GM23338 (cell line): ENCODE results near the gene ELFN2. TPM values are rescaled to one million over a fixed set of nuclear protein-coding genes. Genes with fewer than 3 reads are reported as not detected.

Experiments
- ATAC-seq: fragments of 200-7000 bp; cut with Tn5 transposase; 3 replicates; pipeline ENCODE4 v1.9.1; 2020
- DNase-seq: peaks from one replicate; pipeline ENCODE4 v3.0.0-alpha.2; 2015; ENCODE audit warnings: low spot score
- H2AFZ ChIP-seq: fragments of 200-600 bp; sonication (generic); 2 replicates; pipeline ENCODE4 v1.8.0; 2016; ENCODE audit warnings: antibody characterized with exemption, mild to moderate bottlenecking, moderate library complexity
- H3F3A ChIP-seq: fragments of 200-600 bp; sonication (generic); replicated peaks from 2 replicates; pipeline ENCODE4 v1.8.0; 2017; ENCODE audit warnings: antibody characterized with exemption, mixed run types, low read depth
- H3K27ac ChIP-seq: fragments of 200-600 bp; sonication (generic); 2 replicates; pipeline ENCODE4 v1.6.1; 2016; ENCODE audit warnings: low read depth
- H3K27me3 ChIP-seq: fragments of 200-600 bp; sonication (generic); 2 replicates; pipeline ENCODE4 v1.8.0; 2016; ENCODE audit warnings: mild to moderate bottlenecking, mixed run types, moderate library complexity; ENCODE audit not compliant: insufficient read depth
- H3K36me3 ChIP-seq: fragments of 200-600 bp; sonication (generic); 2 replicates; pipeline ENCODE4 v1.8.0; 2016; ENCODE audit warnings: mild to moderate bottlenecking; ENCODE audit not compliant: insufficient read depth
- H3K4me1 ChIP-seq: fragments of 200-600 bp; sonication (generic); 2 replicates; pipeline ENCODE4 v1.8.0; 2016; ENCODE audit warnings: mild to moderate bottlenecking, moderate library complexity; ENCODE audit not compliant: insufficient read depth
- H3K4me2 ChIP-seq: fragments of 200-600 bp; sonication (generic); 2 replicates; pipeline ENCODE4 v1.7.1; 2017; ENCODE audit warnings: mixed run types
- H3K4me3 ChIP-seq: fragments of 200-600 bp; sonication (generic); 2 replicates; pipeline ENCODE4 v1.6.1; 2016; ENCODE audit warnings: mixed run types
- H3K79me2 ChIP-seq: fragments of 200-600 bp; sonication (generic); replicated peaks from 2 replicates; pipeline ENCODE4 v1.8.0; 2017; ENCODE audit warnings: mild to moderate bottlenecking; ENCODE audit not compliant: insufficient read depth
- H3K9me2 ChIP-seq: fragments of 200-600 bp; sonication (generic); 2 replicates; pipeline ENCODE4 v1.8.0; 2017; ENCODE audit not compliant: insufficient read depth
- H4K20me1 ChIP-seq: fragments of 200-600 bp; sonication (generic); replicated peaks from 2 replicates; pipeline ENCODE4 v1.8.0; 2017; ENCODE audit warnings: mild to moderate bottlenecking; ENCODE audit not compliant: insufficient read depth
- H3K27ac Mint-ChIP-seq: 2 replicates; pipeline ENCODE4 v1.8.0; 2020; ENCODE audit warnings: inconsistent platforms, mild to moderate bottlenecking, moderate library complexity, mixed read lengths
- H3K27me3 Mint-ChIP-seq: 3 replicates; pipeline ENCODE4 v1.8.0; 2022; ENCODE audit warnings: low read depth, mild to moderate bottlenecking, moderate library complexity, mixed read lengths, inconsistent platforms; ENCODE audit not compliant: insufficient read depth, poor library complexity
- H3K36me3 Mint-ChIP-seq: 3 replicates; pipeline ENCODE4 v1.8.0; 2021; ENCODE audit warnings: low read depth, mild to moderate bottlenecking, inconsistent platforms, moderate library complexity, mixed read lengths
- H3K4me1 Mint-ChIP-seq: 3 replicates; pipeline ENCODE4 v1.8.0; 2020; ENCODE audit warnings: mild to moderate bottlenecking, inconsistent platforms, mixed read lengths
- H3K4me3 Mint-ChIP-seq: 3 replicates; pipeline ENCODE4 v1.8.0; 2021; ENCODE audit warnings: moderate library complexity, mild to moderate bottlenecking, inconsistent platforms, mixed read lengths
- H3K9me3 Mint-ChIP-seq: 3 replicates; pipeline ENCODE4 v1.8.0; 2020; ENCODE audit warnings: moderate library complexity, mild to moderate bottlenecking, inconsistent platforms, mixed read lengths
- CREB1 ChIP-seq: fragments of 250-450 bp; sonication (Bioruptor Pico); IDR thresholded peaks from 2 replicates; pipeline ENCODE4 v1.5.0; 2020; ENCODE audit warnings: low read depth, mild to moderate bottlenecking, moderate library complexity
- ETS1 ChIP-seq: IDR thresholded peaks from 2 replicates; pipeline ENCODE4 v1.6.1; 2016; ENCODE audit warnings: antibody characterized with exemption
- EZH2 ChIP-seq: fragments of 200-600 bp; sonication (generic); IDR thresholded peaks from one replicate; pipeline ENCODE4 v1.8.0; 2017; ENCODE audit warnings: antibody characterized with exemption, mild to moderate bottlenecking, low read depth; ENCODE audit not compliant: unreplicated experiment
- EZH2phosphoT487 ChIP-seq: fragments of 200-600 bp; sonication (generic); IDR thresholded peaks from one replicate; pipeline ENCODE4 v1.8.1; 2018; ENCODE audit warnings: antibody characterized with exemption; ENCODE audit not compliant: unreplicated experiment
- NANOG ChIP-seq: IDR thresholded peaks from 2 replicates; pipeline ENCODE4 v1.6.1; 2016; ENCODE audit warnings: antibody characterized with exemption, borderline replicate concordance
- REST ChIP-seq: IDR thresholded peaks from one replicate; pipeline ENCODE4 v1.6.1; 2018; ENCODE audit warnings: antibody characterized with exemption; ENCODE audit not compliant: unreplicated experiment
- ZNF462 ChIP-seq: fragments of 250-450 bp; sonication (Bioruptor Pico); IDR thresholded peaks from 2 replicates; pipeline ENCODE4 v1.5.0; 2020; ENCODE audit warnings: mild to moderate bottlenecking, moderate library complexity
- polyA plus RNA-seq: library from polyadenylated mRNA; unstranded; fragments of >200 nt; fragmentation: Nextera tagmentation; extraction: Ambion mirVana; gene quantifications from 2 replicates; pipeline ENCODE4 v1.2.1, GENCODE V29; 2016
- total RNA-seq: library from RNA; depleted of rRNA; stranded (reverse); fragments of >200 nt; shearing (Covaris generic); gene quantifications from 2 replicates; pipeline ENCODE4 v1.2.3, GENCODE V29; 2014

Gene ELFN2
- total and polyA plus RNA-seq, 2 experiments from 2014 or later, result 0.18 to 0.35 TPM

- no peak for TF ChIP-seq EZH2
These were observed 80.8 kb downstream of the ELFN2 start (continued) for GRCh38 chr22:37346505-37346895.

GRCh38 chr22:37345863-37346504 lies 81.3 kb downstream of the ELFN2 start:
- H3K9me2 ChIP-seq, result no peaks in the 10 kb centered on the region
- no peaks in the 10 kb centered on the region for H4K20me1 ChIP-seq
- no peaks in the 10 kb centered on the region for H3K9me3 Mint-ChIP-seq
- H3K27me3 Mint-ChIP-seq, result peaks cover 12% of the 10 kb centered on the region
- no peak overlapping the region for H3K27ac ChIP-seq
- H3K79me2 ChIP-seq, result no peaks in the 10 kb centered on the region
- no peak overlapping the region for H3K4me3 Mint-ChIP-seq
- H3K36me3 Mint-ChIP-seq, result no peaks in the 10 kb centered on the region
- DNase-seq (no peak), ATAC-seq (no peak; the same call in 2 of the 3 replicates)
- peak overlapping the region; percentile 76 for H2AFZ ChIP-seq
- H3K27me3 ChIP-seq, result no peaks in the 10 kb centered on the region
- H3K4me1 ChIP-seq, result peaks cover 3% of the 10 kb centered on the region
- no peak for TF ChIP-seq NANOG
- H3K27ac Mint-ChIP-seq, result no peak overlapping the region
- H3K4me1 Mint-ChIP-seq, result peaks cover 20% of the 10 kb centered on the region
- no peaks in the 10 kb centered on the region for H3F3A ChIP-seq
- H3K4me3 ChIP-seq, result no peak overlapping the region
- H3K36me3 ChIP-seq, result no peaks in the 10 kb centered on the region
- H3K4me2 ChIP-seq, result no peak overlapping the region

GRCh38 chr22:37344735-37345449 lies 82.4 kb downstream of the ELFN2 start:
- ATAC-seq, result no peak
- Histone ChIP-seq H3K27ac (no peak overlapping the region), H3K36me3 (no peaks in the 10 kb centered on the region), H3K79me2 (no peaks in the 10 kb centered on the region), H3K27me3 (no peaks in the 10 kb centered on the region), H3K9me2 (no peaks in the 10 kb centered on the region), H4K20me1 (no peaks in the 10 kb centered on the region), H3K4me2 (no peak overlapping the region), H3K4me1 (peaks cover 11% of the 10 kb centered on the region), H2AFZ (no peak overlapping the region), H3F3A (no peaks in the 10 kb centered on the region), H3K4me3 (no peak overlapping the region)
- Mint-ChIP-seq H3K9me3 (no peaks in the 10 kb centered on the region), H3K4me3 (no peak overlapping the region; the same call in 2 of the 3 replicates), H3K36me3 (no peaks in the 10 kb centered on the region), H3K27me3 (peaks cover 13% of the 10 kb centered on the region), H3K27ac (no peak overlapping the region), H3K4me1 (peaks cover 25% of the 10 kb centered on the region)
- no peak for TF ChIP-seq REST
- TF ChIP-seq EZH2phosphoT487, result no peak
- TF ChIP-seq CREB1 (CRISPR knock-in tag), result no peak
- no peak for TF ChIP-seq ETS1
- TF ChIP-seq ZNF462, result no peak
- DNase-seq, result no peak
